A673 (cell line): ENCODE results near the gene ATP5MC2. TPM values are rescaled to one million over a fixed set of nuclear protein-coding genes. Genes with fewer than 3 reads are reported as not detected.
"Not testable (repeated sequence)": the region's sequence is repeated elsewhere in the genome, so short reads cannot be mapped to it uniquely, and the experiment has no call there.

Source experiments
- BruUV-seq: library from RNA; stranded (reverse); fragments of 400-500 nt; replicated peaks from 2 replicates; lab custom pipeline; 2021; lab: Mats Ljungman, UMichigan
- CTCF ChIA-PET: fragments of 300-600 bp; sonication (Branson Sonifier 250); formaldehyde crosslinking; loops from one replicate; lab custom pipeline; 2022; ENCODE audit warnings: antibody characterized with exemption; lab: Charles Lee
- POLR2A ChIA-PET: fragments of 300-600 bp; sonication (Branson Sonifier 250); formaldehyde crosslinking; loops from one replicate; lab custom pipeline; 2022; ENCODE audit warnings: antibody characterized with exemption; ENCODE audit not compliant: low non-redundant PET; lab: Charles Lee
- DNase-seq: peaks from one replicate; pipeline ENCODE4 v3.0.0-alpha.2; 2015; ENCODE audit warnings: low spot score
- H3K27ac ChIP-seq: fragments of 200-600 bp; sonication (generic); 2 replicates; pipeline ENCODE4 v1.5.1; 2016; ENCODE audit warnings: mixed run types, low read depth, mild to moderate bottlenecking, mixed read lengths, antibody characterized with exemption, low read length; ENCODE audit not compliant: poor library complexity, severe bottlenecking
- H3K27me3 ChIP-seq: fragments of 200-600 bp; sonication (generic); replicated peaks from 2 replicates; pipeline ENCODE4 v1.6.1; 2017; ENCODE audit warnings: mixed run types, low read depth, mild to moderate bottlenecking, mixed read lengths, antibody characterized with exemption, low read length; ENCODE audit not compliant: insufficient read depth, poor library complexity
- H3K36me3 ChIP-seq: fragments of 200-600 bp; sonication (generic); 2 replicates; pipeline ENCODE4 v1.6.1; 2016; ENCODE audit warnings: mixed run types, mild to moderate bottlenecking, mixed read lengths, antibody characterized with exemption, low read length; ENCODE audit not compliant: insufficient read depth, poor library complexity, severe bottlenecking
- H3K4me1 ChIP-seq: fragments of 200-600 bp; sonication (generic); 2 replicates; pipeline ENCODE4 v1.6.1; 2017; ENCODE audit warnings: mixed run types, mild to moderate bottlenecking, mixed read lengths, antibody characterized with exemption, low read length; ENCODE audit not compliant: insufficient read depth, poor library complexity, severe bottlenecking
- H3K4me3 ChIP-seq: fragments of 200-600 bp; sonication (generic); 2 replicates; pipeline ENCODE4 v1.5.1; 2016; ENCODE audit warnings: low read depth, mixed run types, mild to moderate bottlenecking, mixed read lengths, low read length; ENCODE audit not compliant: poor library complexity, severe bottlenecking
- H3K9me3 ChIP-seq: fragments of 200-600 bp; sonication (generic); 2 replicates; pipeline ENCODE4 v1.6.1; 2016; ENCODE audit warnings: mixed run types, low read depth, mild to moderate bottlenecking, mixed read lengths, antibody characterized with exemption, low read length; ENCODE audit not compliant: poor library complexity, severe bottlenecking
- EZH2 ChIP-seq: fragments of 200-600 bp; sonication (generic); IDR thresholded peaks from 2 replicates; pipeline ENCODE4 v1.6.1; 2017; ENCODE audit warnings: borderline replicate concordance, low read depth, mild to moderate bottlenecking, mixed read lengths, antibody characterized with exemption, low read length; ENCODE audit not compliant: poor library complexity, severe bottlenecking
- intact Hi-C: fragments of 100-400 bp; cut with micrococcal nuclease; formaldehyde crosslinking; loops from one replicate; pipeline ENCODE4 v1.10.0; 2022; ENCODE audit not compliant: unreplicated experiment
- total RNA-seq: library from RNA; stranded (reverse); gene quantifications from 2 replicates; pipeline ENCODE4 v1.2.3, GENCODE V29; 2021
- TF ChIP-seq, protein P1 (sequence below): fragments of 300-800, 200-600 bp; sonication (generic); conservative IDR thresholded peaks from 2 replicates; pipeline ENCODE4 v1.5.1; 2017; ENCODE audit warnings: low read depth, mild to moderate bottlenecking, antibody characterized with exemption, low read length, moderate library complexity, mixed read lengths

ATP5MC2 gene
- total RNA-seq, 1 experiment from 2014 or later: 447 TPM

DNA sequence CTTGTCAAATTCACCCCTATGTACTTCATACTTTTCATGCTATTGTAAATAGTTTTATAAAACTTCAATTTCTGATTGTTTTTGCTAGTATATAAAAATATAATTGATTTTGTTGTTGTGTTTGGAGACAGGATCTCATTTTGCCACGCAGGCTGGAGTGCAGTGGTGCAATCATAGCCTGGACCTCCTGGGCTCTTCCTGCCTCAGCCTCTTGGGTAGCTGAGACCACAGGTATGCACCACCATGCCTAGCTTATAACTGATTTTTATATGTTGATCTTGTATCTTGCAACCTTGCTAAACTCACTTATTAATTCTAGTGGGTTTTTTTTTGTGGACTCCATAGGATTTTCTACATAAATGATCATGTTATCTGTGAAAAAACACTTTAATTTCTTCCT lies 23.5 kb downstream of the ATP5MC2 start:
- no TSS peak for BruUV-seq
- H3K27me3 ChIP-seq: no peaks in the 10 kb centered on the region
- CTCF ChIA-PET: no interaction called here
- no peaks in the 10 kb centered on the region for H3K9me3 ChIP-seq
- H3K36me3 ChIP-seq: no peaks in the 10 kb centered on the region
- no peak overlapping the region for H3K4me3 ChIP-seq
- TF ChIP-seq, protein P1, sequence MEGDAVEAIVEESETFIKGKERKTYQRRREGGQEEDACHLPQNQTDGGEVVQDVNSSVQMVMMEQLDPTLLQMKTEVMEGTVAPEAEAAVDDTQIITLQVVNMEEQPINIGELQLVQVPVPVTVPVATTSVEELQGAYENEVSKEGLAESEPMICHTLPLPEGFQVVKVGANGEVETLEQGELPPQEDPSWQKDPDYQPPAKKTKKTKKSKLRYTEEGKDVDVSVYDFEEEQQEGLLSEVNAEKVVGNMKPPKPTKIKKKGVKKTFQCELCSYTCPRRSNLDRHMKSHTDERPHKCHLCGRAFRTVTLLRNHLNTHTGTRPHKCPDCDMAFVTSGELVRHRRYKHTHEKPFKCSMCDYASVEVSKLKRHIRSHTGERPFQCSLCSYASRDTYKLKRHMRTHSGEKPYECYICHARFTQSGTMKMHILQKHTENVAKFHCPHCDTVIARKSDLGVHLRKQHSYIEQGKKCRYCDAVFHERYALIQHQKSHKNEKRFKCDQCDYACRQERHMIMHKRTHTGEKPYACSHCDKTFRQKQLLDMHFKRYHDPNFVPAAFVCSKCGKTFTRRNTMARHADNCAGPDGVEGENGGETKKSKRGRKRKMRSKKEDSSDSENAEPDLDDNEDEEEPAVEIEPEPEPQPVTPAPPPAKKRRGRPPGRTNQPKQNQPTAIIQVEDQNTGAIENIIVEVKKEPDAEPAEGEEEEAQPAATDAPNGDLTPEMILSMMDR: no peak
- TF ChIP-seq EZH2: no peak
- intact Hi-C loops: no loop called here
- no peaks in the 10 kb centered on the region for H3K4me1 ChIP-seq
- DNase-seq: no peak
- H3K27ac ChIP-seq: no peak overlapping the region
- POLR2A ChIA-PET: no interaction called here

DNA sequence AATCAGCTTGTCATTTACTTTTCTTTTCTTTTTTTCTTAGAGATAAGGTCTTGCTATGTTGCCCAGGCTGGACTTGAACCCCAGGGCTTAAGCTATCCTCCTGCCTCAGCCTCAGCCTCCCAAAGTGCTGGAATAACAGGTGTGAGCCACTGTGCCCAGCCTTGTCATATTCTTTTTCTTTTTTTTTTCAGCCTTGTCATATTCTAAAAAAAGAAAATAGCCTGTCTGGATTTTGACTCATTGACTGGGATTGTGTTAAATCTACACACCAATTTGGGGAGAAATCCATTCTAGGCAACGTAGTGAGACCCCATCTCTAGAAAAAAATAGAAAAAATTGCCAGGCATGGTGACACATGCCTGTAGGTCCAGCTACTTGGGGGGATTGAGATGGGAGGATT lies 24.1 kb downstream of the ATP5MC2 start:
- H3K36me3 ChIP-seq: no peaks in the 10 kb centered on the region
- H3K9me3 ChIP-seq: no peaks in the 10 kb centered on the region
- POLR2A ChIA-PET: no interaction called here
- no peaks in the 10 kb centered on the region for H3K27me3 ChIP-seq
- intact Hi-C loops: no loop called here
- H3K27ac ChIP-seq: no peak overlapping the region
- CTCF ChIA-PET: no interaction called here
- no peak overlapping the region for H3K4me3 ChIP-seq
- no TSS peak for BruUV-seq
- no peak for DNase-seq
- H3K4me1 ChIP-seq: no peaks in the 10 kb centered on the region
- TF ChIP-seq EZH2: no peak
- TF ChIP-seq, protein P1: no peak

DNA sequence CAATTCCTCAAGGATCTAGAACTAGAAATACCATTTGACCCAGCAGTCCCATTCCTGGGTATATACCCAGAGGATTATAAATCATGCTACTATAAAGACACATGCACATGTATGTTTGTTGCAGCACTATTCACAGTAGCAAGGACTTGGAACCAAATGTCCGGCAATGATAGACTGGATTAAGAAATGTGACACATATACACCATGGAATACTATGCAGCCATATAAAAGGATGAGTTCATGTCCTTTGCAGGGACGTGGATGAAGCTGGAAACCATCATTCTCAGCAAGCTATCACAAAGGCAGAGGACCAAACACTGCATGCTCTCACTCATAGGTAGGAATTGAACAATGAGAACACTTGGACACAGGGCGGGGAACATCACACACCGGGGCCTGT lies 29.6 kb downstream of the ATP5MC2 start:
- CTCF ChIA-PET, H3K9me3 ChIP-seq, BruUV-seq, intact Hi-C loops, H3K4me3 ChIP-seq, H3K27ac ChIP-seq, H3K27me3 ChIP-seq, DNase-seq, H3K36me3 ChIP-seq, POLR2A ChIA-PET, H3K4me1 ChIP-seq: not testable (repeated sequence)

DNA sequence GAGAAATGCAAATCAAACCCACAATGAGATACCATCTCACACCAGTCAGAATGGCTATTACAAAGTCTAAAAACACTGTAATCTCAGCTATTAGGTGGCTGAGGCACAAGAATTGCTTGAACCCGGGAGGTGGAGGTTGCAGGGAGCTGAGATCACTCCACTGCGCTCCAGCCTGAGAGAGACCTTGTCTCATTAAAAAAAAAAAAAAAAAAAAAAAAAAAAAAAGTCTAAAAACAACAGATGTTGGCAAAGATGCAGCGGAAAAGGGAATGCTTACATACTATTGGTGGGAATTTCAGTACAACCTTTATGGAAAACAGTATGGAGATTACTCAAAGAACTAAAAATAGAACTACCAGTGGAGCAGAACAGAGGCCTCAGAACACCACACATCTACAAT lies 30.7 kb downstream of the ATP5MC2 start:
- no peak for TF ChIP-seq EZH2
- TF ChIP-seq, protein P1: no peak
- CTCF ChIA-PET: no interaction called here
- intact Hi-C loops: no loop called here
- no peak for DNase-seq
- POLR2A ChIA-PET: no interaction called here
- no TSS peak for BruUV-seq
- Histone ChIP-seq H3K27me3 (no peaks in the 10 kb centered on the region), H3K27ac (no peak overlapping the region), H3K4me3 (no peak overlapping the region), H3K9me3 (no peaks in the 10 kb centered on the region), H3K36me3 (no peaks in the 10 kb centered on the region), H3K4me1 (no peaks in the 10 kb centered on the region)
